ENCODE results near the gene ANXA2.

DNA sequence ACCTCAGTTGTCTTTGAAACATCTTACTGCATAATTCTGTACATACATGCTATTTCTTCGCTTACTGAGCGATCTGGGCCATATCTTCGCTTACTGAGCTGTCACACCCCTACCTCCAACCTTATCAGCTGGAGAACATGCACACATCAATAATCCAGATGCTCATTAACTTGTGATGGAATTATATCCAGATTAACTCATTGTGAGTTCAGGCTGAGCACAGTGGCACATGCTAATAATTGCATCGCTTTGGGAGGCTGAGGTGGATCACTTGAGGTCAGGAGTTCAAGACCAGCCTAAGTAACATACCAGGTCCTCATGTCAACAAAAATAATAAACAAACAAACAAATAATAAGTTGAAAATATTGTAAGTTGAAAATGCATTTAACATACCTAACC is 19.3 kb upstream of the ANXA2 start:
- no peak for TF ChIP-seq POLR2A (IDR thresholded peaks at IDR 0.05)
- TF ChIP-seq, protein P1, sequence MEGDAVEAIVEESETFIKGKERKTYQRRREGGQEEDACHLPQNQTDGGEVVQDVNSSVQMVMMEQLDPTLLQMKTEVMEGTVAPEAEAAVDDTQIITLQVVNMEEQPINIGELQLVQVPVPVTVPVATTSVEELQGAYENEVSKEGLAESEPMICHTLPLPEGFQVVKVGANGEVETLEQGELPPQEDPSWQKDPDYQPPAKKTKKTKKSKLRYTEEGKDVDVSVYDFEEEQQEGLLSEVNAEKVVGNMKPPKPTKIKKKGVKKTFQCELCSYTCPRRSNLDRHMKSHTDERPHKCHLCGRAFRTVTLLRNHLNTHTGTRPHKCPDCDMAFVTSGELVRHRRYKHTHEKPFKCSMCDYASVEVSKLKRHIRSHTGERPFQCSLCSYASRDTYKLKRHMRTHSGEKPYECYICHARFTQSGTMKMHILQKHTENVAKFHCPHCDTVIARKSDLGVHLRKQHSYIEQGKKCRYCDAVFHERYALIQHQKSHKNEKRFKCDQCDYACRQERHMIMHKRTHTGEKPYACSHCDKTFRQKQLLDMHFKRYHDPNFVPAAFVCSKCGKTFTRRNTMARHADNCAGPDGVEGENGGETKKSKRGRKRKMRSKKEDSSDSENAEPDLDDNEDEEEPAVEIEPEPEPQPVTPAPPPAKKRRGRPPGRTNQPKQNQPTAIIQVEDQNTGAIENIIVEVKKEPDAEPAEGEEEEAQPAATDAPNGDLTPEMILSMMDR (IDR thresholded peaks at IDR 0.05): no peak
